Body of pancreas (tissue), 4 donors: ENCODE measurements around the gene CDH12.
"Not testable (repeated sequence)": the region's sequence is repeated elsewhere in the genome, so short reads cannot be mapped to it uniquely, and the experiment has no call there.

Experiments used
- POLR2A ChIP-seq, 3 donors: fragments of 450-650 bp; IDR thresholded peaks; one replicate each; pipeline ENCODE4 v1.6.1; 2016; ENCODE audit warnings: antibody characterized with exemption in 3 of 3, mild to moderate bottlenecking in 2 of 3
- TF ChIP-seq, protein P1 (sequence below), 7 experiments: fragments of 450-650 bp in 4 of 7; fragments of 200-600 bp in 3 of 7; sonication (generic) in 3 of 7; IDR thresholded peaks; one replicate each; pipeline ENCODE4 v1.5.1; 2016 to 2019; ENCODE audit warnings: antibody characterized with exemption in 7 of 7

DNA sequence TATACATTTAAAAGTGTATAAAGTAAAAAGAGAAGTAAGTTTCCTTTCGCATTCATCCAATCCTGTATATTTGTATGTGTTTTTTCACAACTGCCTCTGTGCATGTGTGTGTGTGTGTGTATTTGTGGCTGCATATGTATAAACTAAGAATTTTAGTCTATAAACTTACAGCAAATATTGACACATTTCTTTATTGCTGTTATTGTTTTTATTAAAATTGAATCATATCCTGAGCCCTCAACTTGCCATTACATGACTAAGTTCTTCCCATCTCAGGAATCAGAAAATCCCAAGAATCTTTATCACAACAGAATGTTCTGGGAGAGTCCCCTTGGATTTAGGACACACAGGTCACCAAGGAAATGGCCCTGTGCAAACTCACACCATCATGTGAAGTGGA lies 712.7 kb downstream of the CDH12 start:
- TF ChIP-seq, protein P1, sequence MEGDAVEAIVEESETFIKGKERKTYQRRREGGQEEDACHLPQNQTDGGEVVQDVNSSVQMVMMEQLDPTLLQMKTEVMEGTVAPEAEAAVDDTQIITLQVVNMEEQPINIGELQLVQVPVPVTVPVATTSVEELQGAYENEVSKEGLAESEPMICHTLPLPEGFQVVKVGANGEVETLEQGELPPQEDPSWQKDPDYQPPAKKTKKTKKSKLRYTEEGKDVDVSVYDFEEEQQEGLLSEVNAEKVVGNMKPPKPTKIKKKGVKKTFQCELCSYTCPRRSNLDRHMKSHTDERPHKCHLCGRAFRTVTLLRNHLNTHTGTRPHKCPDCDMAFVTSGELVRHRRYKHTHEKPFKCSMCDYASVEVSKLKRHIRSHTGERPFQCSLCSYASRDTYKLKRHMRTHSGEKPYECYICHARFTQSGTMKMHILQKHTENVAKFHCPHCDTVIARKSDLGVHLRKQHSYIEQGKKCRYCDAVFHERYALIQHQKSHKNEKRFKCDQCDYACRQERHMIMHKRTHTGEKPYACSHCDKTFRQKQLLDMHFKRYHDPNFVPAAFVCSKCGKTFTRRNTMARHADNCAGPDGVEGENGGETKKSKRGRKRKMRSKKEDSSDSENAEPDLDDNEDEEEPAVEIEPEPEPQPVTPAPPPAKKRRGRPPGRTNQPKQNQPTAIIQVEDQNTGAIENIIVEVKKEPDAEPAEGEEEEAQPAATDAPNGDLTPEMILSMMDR (IDR thresholded peaks at IDR 0.05) = not testable (repeated sequence)
- TF ChIP-seq POLR2A (IDR thresholded peaks at IDR 0.05) = not testable (repeated sequence)
